C4-2B (cell line): Measurements from ENCODE around the gene CRLF2.
"Not testable (repeated sequence)": the region's sequence is repeated elsewhere in the genome, so short reads cannot be mapped to it uniquely, and the experiment has no call there.

Source experiments
- H3K27ac ChIP-seq: fragments of 450-650 bp; 2 replicates; pipeline ENCODE4 v1.5.1; 2017
- CTCF ChIP-seq: fragments of 450-650 bp; conservative IDR thresholded peaks from 2 replicates; pipeline ENCODE4 v1.5.1; 2017; ENCODE audit warnings: mild to moderate bottlenecking
- ZFX ChIP-seq: fragments of 450-650 bp; IDR thresholded peaks from 2 replicates; pipeline ENCODE4 v1.6.1; 2017

Gene CRLF2

GRCh38 chrX:1167466-1167865, 45.0 kb downstream of the CRLF2 start:
- H3K27ac ChIP-seq = no peak overlapping the region
- TF ChIP-seq CTCF (no peak), ZFX (no peak)

GRCh38 chrX:1165535-1166196, 46.8 kb downstream of the CRLF2 start:
- no peak overlapping the region for H3K27ac ChIP-seq
- no peak for TF ChIP-seq CTCF
- no peak for TF ChIP-seq ZFX

- no peak for TF ChIP-seq ZFX
- TF ChIP-seq CTCF = no peak
- H3K27ac ChIP-seq = no peak overlapping the region
Measured at GRCh38 chrX:1164322-1165288, 47.8 kb downstream of the CRLF2 start.

GRCh38 chrX:1163231-1163630, 49.2 kb downstream of the CRLF2 start:
- H3K27ac ChIP-seq = no peak overlapping the region
- no peak for TF ChIP-seq CTCF
- no peak for TF ChIP-seq ZFX

GRCh38 chrX:1162119-1162916, 50.1 kb downstream of the CRLF2 start:
- H3K27ac ChIP-seq = no peak overlapping the region
- no peak for TF ChIP-seq CTCF
- TF ChIP-seq ZFX = no peak

GRCh38 chrX:1159548-1159947, 52.9 kb downstream of the CRLF2 start:
- TF ChIP-seq ZFX (no peak), CTCF (no peak)
- no peak overlapping the region for H3K27ac ChIP-seq

- not testable (repeated sequence) for H3K27ac ChIP-seq
Measured at GRCh38 chrX:1156681-1157455, 55.6 kb downstream of the CRLF2 start.
